NOMO-1 treated with DMSO at 0.1 percent for 48 hours (cell line): ENCODE measurements around the gene CFAP300.
A peak's percentile ranks its signal among the peaks of the same experiment; 100 is the strongest.

ENCODE experiments used
- DNase-seq: peaks from one replicate; lab custom pipeline; 2025; ENCODE audit not compliant: unreplicated experiment; lab: John Stamatoyannopoulos, UW

CFAP300 gene

DNA sequence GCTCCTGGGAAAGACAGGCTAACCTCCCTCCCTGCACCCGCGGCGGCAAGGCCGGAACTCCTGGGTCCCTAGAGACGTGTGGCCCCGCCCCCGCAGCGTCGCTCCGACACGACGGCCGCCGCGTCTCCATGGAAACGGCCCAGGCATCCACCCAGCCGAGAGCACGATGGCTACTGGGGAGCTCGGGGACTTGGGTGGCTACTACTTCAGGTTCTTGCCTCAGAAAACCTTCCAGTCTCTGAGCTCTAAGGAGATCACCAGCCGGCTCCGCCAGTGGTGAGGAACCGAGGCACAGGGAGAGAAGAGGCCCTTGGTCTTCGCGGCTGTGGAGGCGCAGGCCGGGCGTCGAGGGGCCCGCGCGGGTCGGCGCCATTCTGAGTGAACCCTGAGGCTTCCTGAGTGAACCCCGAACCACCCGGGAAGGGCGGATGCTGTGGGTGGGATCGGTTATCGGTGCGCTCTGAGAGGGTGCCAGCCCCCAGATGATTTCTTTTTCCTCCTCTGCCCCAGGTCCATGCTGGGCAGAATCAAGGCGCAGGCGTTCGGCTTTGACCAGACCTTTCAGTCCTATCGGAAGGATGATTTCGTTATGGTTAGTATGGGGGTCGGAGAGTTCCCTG lies at the start of gene CFAP300:
Gene CFAP300 (plus strand): TSS at position 133 of the 620 bp plus-strand sequence. CDS start 34 bp downstream, at position 167.
- DNase-seq, result no peak

DNA sequence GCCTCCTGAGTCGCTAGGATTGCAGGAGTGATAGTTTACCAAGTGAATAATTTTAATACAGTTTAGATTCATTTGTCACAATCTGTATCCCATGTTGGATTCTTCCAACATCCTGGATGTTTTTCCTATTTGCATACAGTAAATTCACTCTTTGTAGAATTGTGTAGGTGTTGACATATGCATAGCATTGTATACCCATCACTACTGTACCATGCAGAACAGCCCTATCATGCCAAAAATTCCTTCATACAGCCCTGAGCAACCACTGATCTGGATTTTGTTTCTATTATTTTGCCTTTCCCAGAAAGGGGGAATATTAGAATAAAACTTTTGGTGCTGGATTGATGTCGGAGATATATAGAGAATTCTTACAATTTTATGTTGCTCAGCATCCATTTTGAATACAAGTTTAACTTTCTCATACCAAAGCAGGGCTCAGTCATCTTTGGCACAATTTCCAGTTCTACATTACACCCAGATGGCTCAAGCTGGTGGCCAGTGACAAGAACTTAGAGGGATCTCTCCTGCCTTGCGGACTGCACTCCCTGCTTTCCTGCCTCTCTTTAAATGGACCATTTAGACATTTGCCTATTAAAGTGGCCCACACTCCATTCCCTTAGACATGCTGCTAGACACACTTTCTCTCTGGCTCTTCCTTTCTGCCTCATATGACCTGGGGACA lies 45.4 kb upstream of the CFAP300 start:
- DNase-seq, result no peak

DNA sequence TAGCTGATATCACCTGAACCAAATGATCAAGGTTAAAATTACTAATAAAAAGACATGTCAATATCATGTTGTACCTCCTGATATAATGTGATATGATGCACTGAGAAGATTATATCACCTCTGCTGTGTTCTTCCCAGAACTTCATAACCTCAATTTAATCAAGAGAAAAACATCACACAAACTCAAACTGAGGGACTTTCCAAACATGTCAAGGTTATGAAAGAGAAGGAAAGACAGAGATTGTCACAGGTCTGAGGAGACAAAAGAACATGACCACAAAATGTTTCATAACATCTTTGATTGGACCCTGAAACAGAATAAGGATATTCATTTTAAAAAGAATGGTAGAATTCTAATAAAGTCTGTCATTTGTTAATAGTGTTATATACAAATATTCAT lies 43.0 kb upstream of the CFAP300 start:
- DNase-seq, result no peak

DNA sequence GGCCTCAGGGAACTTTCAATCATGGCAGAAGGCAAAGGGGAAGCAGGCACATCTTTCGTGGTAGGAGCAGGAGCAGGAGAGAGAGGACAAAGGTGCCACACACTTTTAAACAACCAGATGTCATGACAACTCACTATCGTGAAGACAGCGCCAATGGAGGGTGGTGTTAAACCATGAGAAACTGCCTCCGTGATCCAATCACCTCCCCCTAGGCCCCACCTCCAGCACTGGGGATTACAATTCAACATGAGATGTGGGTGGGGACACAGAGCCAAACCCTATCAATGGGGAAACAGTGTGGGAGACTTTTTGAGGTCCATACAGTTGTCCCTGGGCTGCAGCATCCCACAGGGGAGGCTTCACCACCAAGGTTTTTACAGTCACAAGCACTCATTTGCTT lies 41.9 kb upstream of the CFAP300 start:
- no peak for DNase-seq

DNA sequence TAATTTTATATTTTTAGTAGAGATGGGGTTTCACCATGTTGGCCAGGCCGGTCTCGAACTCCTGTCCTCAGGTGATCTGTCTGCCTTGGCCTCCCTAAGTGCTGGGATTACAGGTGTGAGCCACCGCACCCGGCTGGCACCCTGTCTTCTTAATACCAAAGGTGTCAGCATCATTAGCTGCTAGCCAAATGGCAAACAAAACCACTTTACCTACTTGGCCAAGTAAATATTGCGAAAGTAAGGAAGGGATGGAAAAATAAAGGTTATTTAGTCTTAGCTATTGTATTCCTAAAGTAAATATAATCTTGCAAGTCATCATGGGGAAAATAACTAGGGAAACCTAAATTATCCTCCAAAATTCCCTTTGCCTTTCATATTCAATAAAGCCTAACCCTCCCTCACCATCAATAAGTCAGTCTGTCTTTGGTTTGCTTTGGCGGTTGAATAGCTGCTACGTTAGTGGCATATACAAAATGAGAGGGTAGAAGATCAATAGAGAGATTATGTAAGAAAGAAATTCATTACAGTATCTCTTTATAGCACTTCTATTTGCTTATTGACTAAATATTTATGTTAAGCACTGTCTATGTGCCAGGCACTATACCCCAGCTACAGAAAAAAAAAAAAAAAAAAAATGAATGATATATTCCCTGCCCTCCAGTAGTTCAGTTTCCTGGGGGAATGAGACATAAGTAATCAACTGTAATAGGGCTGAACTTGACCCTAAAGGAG lies 40.2 kb upstream of the CFAP300 start:
- no peak for DNase-seq

DNA sequence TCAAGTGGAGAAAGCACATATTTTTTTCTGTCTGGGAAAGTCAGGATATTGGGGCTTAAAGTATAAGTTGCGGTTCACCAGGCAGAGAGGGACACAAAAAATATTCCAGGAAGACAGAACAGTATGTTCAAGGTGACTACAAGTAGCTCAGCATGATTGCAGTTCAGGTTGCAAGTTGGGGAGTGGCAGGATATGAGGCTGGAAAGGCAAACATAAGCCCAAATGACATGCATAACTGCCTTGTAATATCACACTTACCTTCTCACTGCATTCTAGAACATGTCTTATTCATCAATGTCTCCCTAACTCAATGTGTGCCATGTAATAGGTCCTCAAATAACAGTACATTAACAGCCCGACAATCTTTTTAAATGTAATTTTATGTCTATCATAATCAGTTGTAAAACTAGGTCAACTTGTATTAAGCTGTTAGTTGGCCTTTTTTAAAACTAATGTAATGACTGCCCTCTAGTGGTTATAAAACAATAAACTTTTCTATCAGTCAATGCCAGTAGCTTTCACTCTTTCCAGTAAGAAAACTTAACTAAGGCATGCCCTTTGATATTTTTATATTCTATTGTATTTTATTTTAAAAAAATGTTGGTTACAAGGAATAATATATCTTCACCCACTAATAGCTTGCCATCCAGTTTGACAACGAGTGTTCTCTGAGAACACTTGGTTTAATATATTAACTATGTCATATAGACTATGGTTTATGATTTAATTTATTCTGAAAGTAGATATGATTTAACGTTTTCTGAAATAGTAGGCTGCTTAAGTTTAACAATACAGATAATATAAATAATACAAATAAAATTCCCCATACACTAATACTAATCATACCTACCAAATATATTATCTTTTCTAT lies 39.4 kb upstream of the CFAP300 start:
- DNase-seq, result peak; percentile 55

DNA sequence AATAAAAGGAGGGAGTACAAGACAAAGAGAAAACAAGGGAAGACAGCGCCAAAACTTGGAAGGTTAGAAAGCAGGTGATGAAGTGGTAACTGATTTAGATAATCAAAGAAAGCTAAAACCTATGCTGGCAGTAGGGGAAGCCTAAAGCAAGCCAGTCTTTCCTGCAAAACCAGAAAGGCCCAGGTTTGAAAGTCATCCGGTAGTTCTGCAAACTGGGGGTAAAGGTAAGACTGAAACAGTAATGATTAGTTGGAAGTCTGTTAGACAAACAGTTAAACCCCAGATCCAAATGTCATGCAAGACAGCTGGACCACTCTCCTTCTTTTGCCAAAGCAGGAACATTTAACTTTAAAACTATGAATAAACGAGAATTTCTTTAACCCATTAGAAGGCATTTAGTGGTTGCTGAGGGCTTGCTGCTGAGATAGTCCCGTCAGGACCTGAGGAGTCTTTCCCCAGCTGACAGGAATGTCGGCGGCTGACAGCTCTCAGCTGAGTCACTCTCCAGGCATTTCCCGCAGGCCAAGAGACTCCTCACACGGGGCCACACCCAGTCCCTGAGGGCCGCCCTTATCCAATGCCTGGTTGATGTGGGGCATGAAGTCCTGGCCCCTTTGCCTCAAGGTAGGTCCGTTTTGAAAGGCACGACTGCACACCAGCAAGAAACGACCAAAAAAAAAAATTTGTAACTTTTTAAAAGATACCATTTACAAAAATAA lies 36.3 kb upstream of the CFAP300 start:
- DNase-seq, result no peak

DNA sequence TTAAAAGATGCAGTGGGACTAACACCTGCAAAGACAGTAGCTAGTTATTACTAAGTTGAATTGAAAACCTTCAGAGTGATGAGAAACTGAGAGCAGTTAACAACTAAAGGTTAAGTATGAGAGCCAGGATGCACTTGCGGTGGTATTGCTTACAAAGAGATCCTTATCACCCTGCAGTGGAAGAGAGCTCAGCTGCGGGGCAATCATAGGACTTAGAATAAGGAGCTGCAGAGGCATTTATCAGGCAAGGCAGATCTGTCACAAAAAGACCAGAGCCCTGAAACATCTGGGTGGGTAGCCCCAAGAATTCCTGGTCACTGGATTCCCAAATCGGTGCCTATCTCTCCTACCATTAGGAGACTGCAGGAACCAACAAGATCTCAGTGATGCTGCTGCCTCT lies 34.3 kb upstream of the CFAP300 start:
- DNase-seq, result no peak

DNA sequence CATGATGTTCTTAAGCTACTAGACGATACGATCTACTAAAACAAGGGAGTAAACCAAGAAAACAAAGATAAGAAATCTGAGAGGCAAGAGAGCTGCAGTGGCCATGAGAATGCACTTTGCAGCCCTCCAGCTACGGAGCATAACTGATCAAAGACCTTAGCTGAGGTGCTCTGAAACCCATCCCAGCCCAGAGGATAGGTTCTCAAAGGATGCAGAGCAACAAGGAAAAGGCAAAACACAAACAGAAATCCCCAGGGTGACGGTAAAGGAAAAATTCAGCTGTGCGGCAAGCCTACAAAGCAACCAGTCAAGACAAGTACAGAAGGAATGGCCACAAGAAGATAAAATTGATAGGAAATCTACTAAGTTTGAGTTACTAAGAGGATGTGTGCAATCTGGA lies 32.5 kb upstream of the CFAP300 start:
- DNase-seq, result no peak

DNA sequence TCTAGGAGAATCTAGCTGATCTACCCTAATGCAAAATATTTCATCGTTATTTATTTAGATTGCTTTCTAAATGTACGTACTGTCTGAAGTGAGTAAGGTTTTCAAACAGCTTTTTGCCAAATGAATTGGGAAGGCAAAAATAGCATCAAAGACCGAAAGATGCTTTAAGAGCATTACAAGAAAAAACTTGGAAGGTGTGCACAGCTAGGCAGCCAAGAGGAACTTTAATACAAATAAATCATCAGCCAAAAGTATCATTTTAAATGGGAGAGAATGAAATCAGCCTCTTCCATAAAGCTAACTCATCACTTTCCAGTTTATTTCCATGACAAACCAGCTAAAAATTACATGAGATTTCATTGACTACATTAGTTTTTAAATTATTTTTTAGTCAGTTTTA lies 30.2 kb upstream of the CFAP300 start:
- no peak for DNase-seq

DNA sequence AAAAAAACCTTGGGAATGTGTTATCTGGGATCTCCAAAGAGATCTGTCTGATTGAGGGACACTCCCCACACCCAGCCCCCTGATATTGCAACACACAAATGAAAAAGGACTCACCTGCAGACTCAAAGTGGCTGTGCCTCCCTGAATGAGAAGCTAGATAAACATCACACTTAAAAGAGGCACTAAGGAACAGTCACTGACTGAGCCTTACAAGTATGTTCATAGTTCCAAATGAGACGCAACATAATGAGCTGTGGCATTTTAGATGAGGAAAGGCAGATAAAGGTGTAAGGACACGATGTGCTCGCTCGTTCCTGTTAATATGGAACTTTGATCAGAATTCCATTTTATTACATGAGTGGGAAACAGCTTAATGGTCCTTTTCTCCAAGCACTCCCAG lies 21.0 kb upstream of the CFAP300 start:
- no peak for DNase-seq

DNA sequence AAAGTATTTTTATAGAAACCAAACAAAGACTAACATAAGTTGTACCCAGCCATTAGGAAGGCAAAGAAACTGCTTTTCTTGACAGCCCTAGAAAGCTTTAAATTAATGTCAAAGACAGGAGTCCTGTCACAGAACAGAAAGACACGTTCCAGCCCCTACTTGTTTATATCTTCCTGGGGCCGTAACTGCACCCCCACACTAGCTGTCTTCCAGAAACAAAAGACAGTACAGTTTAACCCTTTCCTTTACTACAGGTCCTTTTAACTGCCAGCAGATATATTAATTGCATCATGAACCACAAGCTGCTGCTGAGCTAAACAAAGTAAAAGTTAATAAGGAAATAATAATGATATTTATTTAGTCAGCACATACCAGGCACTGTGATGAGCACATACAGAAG lies 20.3 kb upstream of the CFAP300 start:
- DNase-seq, result no peak

DNA sequence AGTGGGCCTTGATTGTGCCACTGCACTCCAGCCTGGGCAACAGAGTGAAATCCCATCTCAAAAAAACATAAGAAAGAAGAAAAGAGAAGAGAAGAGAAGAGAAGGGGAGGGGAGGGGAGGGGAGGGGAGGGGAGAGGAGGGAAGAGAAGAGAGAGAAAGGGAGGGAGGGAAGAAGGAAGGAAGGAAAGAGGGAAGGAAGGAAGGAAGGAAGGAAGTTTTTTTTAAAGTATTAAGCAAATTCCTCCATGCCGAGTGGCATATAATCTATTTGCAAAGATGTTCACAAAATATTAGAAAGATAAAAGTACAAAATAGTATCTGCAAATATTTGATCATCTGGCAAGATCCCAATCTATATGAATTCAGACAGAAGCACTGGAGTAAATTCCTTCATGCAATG lies 10.5 kb upstream of the CFAP300 start:
- DNase-seq, result no peak

DNA sequence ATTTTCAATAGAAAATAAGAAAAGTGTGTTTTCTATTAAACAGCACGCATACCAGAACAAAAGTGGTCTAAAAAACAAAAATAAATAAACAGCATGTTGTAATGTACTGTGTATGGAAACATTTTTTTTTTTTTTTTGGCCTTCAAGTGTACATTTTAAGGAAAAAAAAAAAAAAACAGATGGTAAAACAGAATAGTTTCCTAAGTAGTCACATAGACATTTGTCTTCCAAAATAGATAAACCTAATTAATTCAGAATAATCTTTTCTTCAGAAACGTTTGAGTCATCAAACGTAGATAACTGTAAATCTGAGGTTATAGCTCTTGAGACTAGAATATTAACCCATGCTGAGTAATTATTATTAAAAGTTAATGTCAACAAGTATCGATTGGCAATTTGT lies 396 bp upstream of the CFAP300 start:
- no peak for DNase-seq

DNA sequence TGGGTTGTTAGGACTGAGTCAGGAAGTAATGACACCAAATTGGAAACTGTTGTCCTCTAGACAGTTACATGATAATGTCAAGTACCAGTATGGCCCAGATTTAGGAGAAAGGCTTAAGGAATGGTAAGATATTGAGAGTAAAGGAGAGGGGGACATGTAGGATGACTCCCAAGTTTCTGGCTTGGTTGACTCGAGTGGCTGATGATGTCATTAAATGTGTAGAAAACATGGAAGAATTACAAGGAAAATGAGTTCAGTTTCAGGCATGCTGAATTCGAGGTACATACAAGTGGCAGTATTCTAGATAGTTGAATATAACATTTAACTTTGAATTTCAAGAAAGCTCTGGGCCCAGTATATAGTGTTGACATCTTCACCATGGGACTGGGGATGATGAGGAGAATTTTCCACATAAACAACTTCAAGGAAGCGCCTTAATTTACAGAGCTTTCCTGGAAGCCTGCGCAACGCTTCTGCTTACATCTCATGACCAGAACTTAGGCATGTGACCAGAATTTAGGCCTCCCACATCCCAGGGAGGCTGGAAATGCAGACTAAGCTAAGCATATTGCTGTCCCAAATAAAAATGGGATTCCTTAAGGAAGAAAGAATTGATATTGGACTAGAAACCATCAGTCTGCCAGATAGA lies 3.8 kb downstream of the CFAP300 start:
- DNase-seq, result no peak

DNA sequence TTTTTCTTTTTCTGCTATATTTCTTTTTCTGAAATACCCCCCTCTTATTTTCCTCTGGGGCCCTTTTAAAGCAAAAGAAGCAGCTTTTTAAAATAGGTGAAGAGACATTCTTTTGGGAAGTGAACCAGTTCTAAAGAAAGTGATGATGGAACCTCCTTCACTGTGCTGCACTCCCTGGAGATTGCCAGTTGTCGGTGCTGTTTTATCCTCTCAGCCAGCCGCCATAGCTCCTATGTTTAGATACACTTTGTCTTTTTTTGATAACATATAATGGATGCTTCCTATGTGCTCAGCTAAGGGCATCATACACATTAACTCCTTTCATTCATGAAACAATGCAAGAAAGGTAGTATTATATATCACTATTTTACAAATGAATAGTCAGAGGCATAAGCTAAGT lies 14.0 kb downstream of the CFAP300 start:
- DNase-seq, result no peak

DNA sequence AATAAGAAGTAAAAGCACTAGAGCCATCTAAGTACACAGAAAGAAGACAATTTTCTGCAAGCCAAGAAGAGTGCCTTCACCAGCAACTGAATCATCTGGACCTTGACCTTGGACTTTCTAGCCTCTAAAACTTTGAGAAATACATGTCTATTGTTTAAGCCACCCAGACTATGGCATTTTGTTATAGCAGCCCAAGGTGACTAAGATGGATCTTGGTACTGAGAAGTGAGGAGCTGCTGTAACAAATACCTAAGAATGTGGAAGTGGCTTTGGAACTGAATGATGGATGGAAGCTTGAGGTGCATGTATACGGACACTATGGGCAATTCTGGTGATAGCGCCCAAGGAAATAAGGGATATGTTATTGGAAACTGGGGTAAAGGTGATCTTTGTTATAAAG lies 14.9 kb downstream of the CFAP300 start:
- no peak for DNase-seq

DNA sequence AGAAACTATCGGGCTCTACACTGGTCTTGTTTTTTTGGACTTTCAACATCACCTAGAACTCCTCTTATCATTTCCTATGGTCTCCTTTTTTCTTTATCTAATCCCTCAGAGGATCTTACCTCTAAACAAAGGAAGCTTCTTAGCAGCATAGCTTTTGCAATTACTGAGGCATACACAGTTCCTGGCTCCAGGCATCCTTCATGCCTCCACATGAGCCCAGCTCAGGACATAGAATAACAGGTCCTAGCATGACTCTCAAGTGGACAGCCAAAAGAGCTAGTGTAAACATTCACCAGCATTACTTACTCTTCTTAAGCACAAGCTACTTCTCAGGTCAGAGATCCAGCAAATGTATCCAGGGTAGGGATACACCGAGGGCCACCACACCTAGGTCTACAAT lies 17.1 kb downstream of the CFAP300 start:
- no peak for DNase-seq

DNA sequence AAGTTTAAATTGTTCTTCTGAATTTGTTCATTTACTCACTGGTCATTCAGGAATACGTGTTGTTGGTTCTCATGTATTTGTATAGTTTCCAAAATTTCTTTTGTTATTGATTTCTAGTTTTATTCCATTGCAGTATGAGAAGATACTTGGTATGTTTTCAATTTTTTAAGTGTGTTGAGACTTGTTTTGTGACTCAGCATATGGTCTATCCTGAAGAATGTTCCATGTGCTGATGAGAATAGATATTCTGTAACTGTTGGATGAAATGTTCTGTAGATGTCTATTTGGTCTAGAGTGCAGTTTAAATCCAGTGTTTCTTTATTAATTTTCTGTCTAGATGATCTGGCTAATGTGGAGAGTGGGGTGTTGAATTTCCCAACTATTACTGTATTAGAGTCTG lies 23.5 kb downstream of the CFAP300 start:
- DNase-seq, result no peak
